AG04449 (cell line): Measurements from ENCODE around the gene GSTT2.
"Not testable (repeated sequence)": the region's sequence is repeated elsewhere in the genome, so short reads cannot be mapped to it uniquely, and the experiment has no call there.

ENCODE experiments used
- CTCF ChIA-PET: fragments of 350-600 bp; formaldehyde crosslinking; extraction: SDS; loops from one replicate; lab custom pipeline; 2021; ENCODE audit warnings: antibody characterized with exemption; lab: Yijun Ruan, JAX
- POLR2A ChIA-PET: fragments of 400-600, 350-600 bp; formaldehyde crosslinking; extraction: SDS; loops from one replicate; lab custom pipeline; 2020; ENCODE audit warnings: antibody characterized with exemption, inconsistent platforms; lab: Yijun Ruan, JAX
- DNase-seq: peaks from one replicate; pipeline ENCODE4 v3.0.0-alpha.2; 2010; ENCODE audit warnings: low read depth, low spot score
- H3K4me3 ChIP-seq: 2 replicates; pipeline ENCODE4 v1.5.1; 2011; ENCODE audit warnings: low read depth, mild to moderate bottlenecking, control low read depth, low read length
- CTCF ChIP-seq: IDR thresholded peaks from one replicate; pipeline ENCODE4 v1.5.1; 2011; ENCODE audit warnings: mild to moderate bottlenecking, moderate library complexity, low read length, control low read depth, inconsistent platforms; ENCODE audit not compliant: insufficient read depth; ENCODE audit errors: missing control alignments

GSTT2 gene

GRCh38 chr22:23979557-23980240, at the start of gene GSTT2:
Gene GSTT2, plus strand, starts transcription at chr22:23980134.
- CTCF ChIA-PET, DNase-seq, H3K4me3 ChIP-seq, POLR2A ChIA-PET: not testable (repeated sequence)

- POLR2A ChIA-PET = no interaction called here
- CTCF ChIA-PET = interaction anchor here (1.1 to 1.3 kb wide), 2 partner anchors 8 to 19 kb away, joined by 3 to 6 read pairs; no protein-coding TSS in a partner anchor
- no peak for TF ChIP-seq CTCF
- DNase-seq = no peak
- H3K4me3 ChIP-seq = no peak overlapping the region
Observed at GRCh38 chr22:23938328-23939016, 41.5 kb upstream of the GSTT2 start.

- CTCF ChIA-PET = interaction anchor here (1.1 to 1.3 kb wide), 2 partner anchors 9 to 20 kb away, joined by 3 to 6 read pairs; no protein-coding TSS in a partner anchor
- POLR2A ChIA-PET = no interaction called here
- H3K4me3 ChIP-seq = no peak overlapping the region
- TF ChIP-seq CTCF = no peak
- no peak for DNase-seq
Observed at GRCh38 chr22:23939017-23939357, 40.9 kb upstream of the GSTT2 start.

GRCh38 chr22:23940166-23940565, 39.8 kb upstream of the GSTT2 start:
- H3K4me3 ChIP-seq, CTCF ChIA-PET, POLR2A ChIA-PET, DNase-seq: not testable (repeated sequence)

GRCh38 chr22:23947391-23947790, 32.5 kb upstream of the GSTT2 start:
- CTCF ChIA-PET = interaction anchor here (1.8 kb wide), 1 partner anchor 9 kb away, joined by 4 read pairs; no protein-coding TSS in a partner anchor
- H3K4me3 ChIP-seq, DNase-seq, POLR2A ChIA-PET: not testable (repeated sequence)

DNA sequence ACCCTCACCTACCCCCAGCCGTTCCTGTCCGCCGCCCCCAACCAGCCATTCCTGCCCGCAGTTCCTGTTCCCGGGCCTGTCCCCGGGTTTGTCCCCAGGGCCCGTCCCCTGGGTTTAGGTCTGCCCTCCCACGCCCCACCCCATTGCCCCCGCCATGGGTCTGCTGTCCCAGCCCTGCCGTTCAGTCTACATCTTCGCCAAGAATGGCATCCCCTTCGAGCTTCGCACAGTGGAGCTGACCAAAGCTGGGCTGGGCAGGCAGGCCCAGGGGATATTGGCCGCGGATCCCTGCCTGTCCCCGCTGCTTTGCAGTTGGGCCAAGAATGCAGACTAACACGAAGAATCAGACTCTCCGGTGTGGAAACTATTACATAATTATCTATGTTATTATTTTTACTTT, 30.2 kb upstream of the GSTT2 start:
- H3K4me3 ChIP-seq, CTCF ChIA-PET, DNase-seq, POLR2A ChIA-PET: not testable (repeated sequence)

- CTCF ChIA-PET, POLR2A ChIA-PET, DNase-seq, H3K4me3 ChIP-seq: not testable (repeated sequence)
Observed at GRCh38 chr22:23951383-23951782, 28.6 kb upstream of the GSTT2 start.

DNA sequence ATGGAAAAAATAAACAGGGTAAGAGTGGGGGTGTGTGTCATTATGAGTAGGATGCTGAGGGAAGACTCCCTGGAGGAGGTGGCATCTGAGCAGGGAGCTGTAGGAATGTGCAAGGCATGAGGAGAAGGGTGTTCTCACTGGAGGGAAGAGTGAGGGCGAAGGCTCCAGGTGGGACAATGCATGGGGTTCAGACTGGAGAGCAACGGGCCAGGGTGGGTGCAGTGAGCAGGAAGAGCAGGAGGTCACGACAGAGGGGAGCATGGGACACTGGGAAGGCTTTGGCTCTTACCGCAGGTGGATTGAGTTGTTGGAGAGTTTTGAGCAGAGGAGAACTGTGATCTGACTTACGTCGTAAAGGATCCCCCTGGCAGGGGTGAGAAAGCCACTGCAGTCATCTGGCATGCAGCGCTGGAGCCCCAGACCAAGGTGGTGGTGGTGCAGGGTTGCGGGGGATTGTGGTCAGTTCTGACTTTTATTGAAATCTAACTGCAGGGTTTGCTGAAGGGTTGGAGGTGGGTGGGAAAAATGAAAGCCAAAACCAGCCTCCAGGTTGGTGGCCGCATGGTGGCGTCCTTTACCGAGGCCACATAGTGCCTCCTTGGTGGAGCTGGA, 27.0 kb upstream of the GSTT2 start:
- CTCF ChIA-PET, POLR2A ChIA-PET, H3K4me3 ChIP-seq, DNase-seq: not testable (repeated sequence)

- POLR2A ChIA-PET, DNase-seq, CTCF ChIA-PET, H3K4me3 ChIP-seq: not testable (repeated sequence)
Observed at GRCh38 chr22:23953485-23953884, 26.4 kb upstream of the GSTT2 start.

DNA sequence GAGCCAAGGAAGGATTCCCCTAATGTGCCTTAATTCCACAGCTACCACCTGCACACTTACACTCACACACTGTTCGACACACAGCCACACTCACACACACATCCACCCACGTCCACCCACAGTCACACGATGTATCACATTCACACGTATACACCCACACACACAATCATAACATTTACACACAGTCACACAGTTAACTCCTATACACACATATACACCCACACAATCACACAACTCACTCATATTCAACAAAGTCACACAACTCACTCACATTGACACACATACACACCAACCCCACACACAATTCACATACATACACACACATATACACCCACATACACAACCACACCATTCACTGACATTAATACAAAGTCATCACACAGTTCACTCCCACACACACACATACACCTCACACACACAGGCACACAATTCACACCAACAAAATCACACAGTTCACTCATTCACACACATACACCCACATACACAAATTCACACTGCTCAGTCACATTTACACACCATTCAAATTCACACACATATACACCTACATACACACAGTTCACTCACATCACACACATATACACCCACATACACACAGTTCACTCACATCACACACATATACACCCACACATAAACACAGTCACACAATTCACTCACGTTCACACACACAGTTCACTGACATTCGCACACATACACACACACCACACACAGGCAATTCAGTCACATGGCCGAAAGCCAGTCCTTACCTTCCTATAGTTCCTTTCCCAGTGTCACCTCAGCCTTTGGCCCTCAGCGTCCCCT, 25.5 kb upstream of the GSTT2 start:
- DNase-seq, POLR2A ChIA-PET, H3K4me3 ChIP-seq, CTCF ChIA-PET: not testable (repeated sequence)

DNA sequence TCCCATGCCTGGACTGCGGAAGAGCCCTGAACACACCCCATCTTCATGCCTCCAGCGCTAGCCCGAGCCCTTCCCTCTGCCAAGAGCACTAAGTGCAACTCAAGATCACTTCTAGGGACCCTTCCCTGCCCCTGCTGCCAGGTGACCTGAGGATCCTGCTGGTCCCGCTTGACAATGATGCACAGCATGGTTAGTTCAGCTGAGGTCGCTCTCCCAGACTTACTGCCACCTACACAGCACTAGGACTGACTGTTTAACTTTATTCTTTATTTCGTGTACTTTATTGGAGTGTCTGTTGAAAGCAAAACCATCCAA, 25.0 kb upstream of the GSTT2 start:
- H3K4me3 ChIP-seq, POLR2A ChIA-PET, CTCF ChIA-PET: not testable (repeated sequence)

DNA sequence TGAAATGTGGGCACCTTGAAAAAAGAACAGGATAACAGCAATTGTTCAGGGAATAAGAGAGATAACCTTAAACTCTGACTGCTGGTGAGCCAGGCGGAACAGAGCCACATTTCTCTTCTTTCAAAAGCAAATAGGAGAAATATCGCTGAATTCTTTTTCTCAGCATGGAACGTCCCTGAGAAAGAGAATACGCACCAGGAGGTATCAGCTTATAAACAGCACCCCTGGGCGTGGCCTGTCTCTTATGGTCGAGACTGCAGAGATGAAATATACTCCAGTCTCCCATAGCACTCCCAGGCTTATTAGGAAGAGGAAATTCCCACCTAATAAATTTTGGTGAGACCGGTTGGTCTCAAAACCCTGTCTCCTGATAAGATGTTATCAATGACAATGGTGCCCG, 24.0 kb upstream of the GSTT2 start:
- DNase-seq, H3K4me3 ChIP-seq, POLR2A ChIA-PET: not testable (repeated sequence)
- CTCF ChIA-PET = interaction anchor here (0.6 to 1.7 kb wide), 12 partner anchors 8 to 187 kb away, joined by 3 to 23 read pairs (median 5); partner anchors contain the start of genes MIF and SLC2A11

More for the DNA sequence above, 25.0 kb upstream of the GSTT2 start:
- not testable (repeated sequence) for DNase-seq
